ENCODE data around the gene XIRP2. TPM values are rescaled to one million over a fixed set of nuclear protein-coding genes. Genes with fewer than 3 reads are reported as not detected.

XIRP2 gene
- total RNA-seq, 4 donors from 2014 or later, result 0.13 TPM; not detected in 3

DNA sequence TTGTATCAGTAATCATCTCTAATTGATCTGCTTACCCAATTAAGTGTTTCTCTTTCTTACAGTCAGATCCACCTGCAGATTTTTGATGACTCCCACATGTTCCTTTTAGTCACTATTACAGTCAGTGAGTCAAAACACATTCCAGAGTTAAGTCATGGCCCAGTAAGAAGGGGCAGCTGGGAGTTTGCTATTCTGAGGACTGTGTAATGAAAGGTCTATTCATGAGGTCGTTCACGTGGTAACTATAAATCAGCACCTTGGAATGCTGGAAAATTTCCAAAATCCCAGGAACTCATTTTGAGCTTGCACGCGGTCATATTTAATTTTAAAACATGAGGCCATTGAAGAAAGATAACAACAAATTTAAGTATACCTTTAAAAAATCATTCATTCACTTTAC is 252.5 kb downstream of the XIRP2 start:
- no peaks in the 10 kb centered on the region for H3K27me3 ChIP-seq
- H3K36me3 ChIP-seq, result no peaks in the 10 kb centered on the region
- H3K27ac ChIP-seq, result no peak overlapping the region
- 36 to 40% methylated on average over 4 of the region's 4 CpGs for WGBS, 2 donors
- TF ChIP-seq, protein P1, sequence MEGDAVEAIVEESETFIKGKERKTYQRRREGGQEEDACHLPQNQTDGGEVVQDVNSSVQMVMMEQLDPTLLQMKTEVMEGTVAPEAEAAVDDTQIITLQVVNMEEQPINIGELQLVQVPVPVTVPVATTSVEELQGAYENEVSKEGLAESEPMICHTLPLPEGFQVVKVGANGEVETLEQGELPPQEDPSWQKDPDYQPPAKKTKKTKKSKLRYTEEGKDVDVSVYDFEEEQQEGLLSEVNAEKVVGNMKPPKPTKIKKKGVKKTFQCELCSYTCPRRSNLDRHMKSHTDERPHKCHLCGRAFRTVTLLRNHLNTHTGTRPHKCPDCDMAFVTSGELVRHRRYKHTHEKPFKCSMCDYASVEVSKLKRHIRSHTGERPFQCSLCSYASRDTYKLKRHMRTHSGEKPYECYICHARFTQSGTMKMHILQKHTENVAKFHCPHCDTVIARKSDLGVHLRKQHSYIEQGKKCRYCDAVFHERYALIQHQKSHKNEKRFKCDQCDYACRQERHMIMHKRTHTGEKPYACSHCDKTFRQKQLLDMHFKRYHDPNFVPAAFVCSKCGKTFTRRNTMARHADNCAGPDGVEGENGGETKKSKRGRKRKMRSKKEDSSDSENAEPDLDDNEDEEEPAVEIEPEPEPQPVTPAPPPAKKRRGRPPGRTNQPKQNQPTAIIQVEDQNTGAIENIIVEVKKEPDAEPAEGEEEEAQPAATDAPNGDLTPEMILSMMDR (IDR thresholded peaks at IDR 0.05), result no peak
- TF ChIP-seq POLR2A (IDR thresholded peaks at IDR 0.05), result no peak
- no peak for DNase-seq
- no peaks in the 10 kb centered on the region for H3K9me3 ChIP-seq
- H3K4me3 ChIP-seq (replicated peaks in 1 of 3), result no peak overlapping the region
- intact Hi-C loops (cut with DNase I), result no loop called here
- no peaks in the 10 kb centered on the region for H3K4me1 ChIP-seq

DNA sequence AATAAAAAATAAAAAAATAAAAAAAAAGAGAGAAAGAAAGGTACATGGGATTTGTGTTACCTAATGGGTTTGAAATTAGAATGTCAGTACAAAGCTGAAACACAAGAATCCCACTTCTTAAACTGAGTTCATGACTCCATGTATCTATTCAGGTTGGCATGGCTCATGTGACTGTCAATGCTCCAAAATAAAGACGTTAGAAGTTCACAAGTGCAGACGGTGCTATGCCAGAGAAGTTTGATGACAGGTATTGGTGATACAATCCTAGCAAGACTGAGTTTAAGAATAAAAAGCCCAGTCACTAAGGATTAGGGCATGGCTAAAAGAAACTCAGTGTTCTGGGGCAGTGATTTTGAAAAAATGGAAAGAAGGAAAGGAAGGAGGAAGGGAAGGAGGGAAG is 254.3 kb downstream of the XIRP2 start:
- no peaks in the 10 kb centered on the region for H3K27me3 ChIP-seq
- intact Hi-C loops (cut with DNase I), result no loop called here
- no peak for TF ChIP-seq POLR2A (IDR thresholded peaks at IDR 0.05)
- TF ChIP-seq, protein P1 (IDR thresholded peaks at IDR 0.05), result no peak
- no peak overlapping the region for H3K4me3 ChIP-seq (replicated peaks in 1 of 3)
- DNase-seq, result no peak
- H3K4me1 ChIP-seq, result no peaks in the 10 kb centered on the region
- no peaks in the 10 kb centered on the region for H3K36me3 ChIP-seq
- 78 to 82% methylated on average over 2 of the region's 2 CpGs for WGBS, 2 donors
- no peak overlapping the region for H3K27ac ChIP-seq
- no peaks in the 10 kb centered on the region for H3K9me3 ChIP-seq

DNA sequence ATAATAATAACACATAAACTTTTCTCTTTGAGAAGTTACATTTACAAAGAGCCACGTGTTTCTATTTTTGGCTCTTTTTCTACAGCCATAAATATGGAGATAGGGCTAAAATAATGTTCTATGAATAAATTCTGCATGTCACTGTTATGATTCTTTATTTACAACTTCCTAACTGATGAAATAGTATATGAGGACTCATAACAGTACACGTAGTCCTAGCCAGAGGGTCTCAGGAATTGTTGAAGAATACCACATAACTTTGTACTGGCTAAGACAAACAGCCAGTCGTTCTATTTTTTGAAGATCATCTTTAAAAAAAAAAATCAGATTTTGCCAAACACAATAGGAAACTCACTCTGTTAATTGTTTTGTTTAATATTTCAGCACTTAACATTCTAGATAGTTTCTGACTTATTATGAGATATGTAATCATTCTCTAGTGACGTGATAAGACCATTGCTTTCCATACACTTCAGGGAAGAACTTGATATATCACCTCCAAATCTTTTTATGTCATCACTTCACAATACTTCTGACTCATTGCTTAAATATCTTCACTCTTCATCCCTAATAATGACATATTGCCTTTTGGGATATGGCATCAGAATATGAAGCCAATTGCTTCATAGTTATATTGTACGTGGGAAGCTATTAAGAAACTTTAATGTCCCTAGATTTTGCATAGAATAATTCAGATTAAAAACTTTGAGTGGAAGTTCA is 256.1 kb downstream of the XIRP2 start:
- Histone ChIP-seq H3K27me3 (no peaks in the 10 kb centered on the region), H3K36me3 (no peaks in the 10 kb centered on the region), H3K4me1 (no peaks in the 10 kb centered on the region), H3K27ac (no peak overlapping the region), H3K9me3 (no peaks in the 10 kb centered on the region), H3K4me3 (replicated peaks in 1 of 3) (no peak overlapping the region)
- TF ChIP-seq, protein P1 (IDR thresholded peaks at IDR 0.05), result no peak
- TF ChIP-seq POLR2A (IDR thresholded peaks at IDR 0.05), result no peak
- DNase-seq, result no peak
- intact Hi-C loops (cut with DNase I), result no loop called here
- WGBS, 2 donors, result 53 to 74% methylated on average over 5 of the region's 5 CpGs

DNA sequence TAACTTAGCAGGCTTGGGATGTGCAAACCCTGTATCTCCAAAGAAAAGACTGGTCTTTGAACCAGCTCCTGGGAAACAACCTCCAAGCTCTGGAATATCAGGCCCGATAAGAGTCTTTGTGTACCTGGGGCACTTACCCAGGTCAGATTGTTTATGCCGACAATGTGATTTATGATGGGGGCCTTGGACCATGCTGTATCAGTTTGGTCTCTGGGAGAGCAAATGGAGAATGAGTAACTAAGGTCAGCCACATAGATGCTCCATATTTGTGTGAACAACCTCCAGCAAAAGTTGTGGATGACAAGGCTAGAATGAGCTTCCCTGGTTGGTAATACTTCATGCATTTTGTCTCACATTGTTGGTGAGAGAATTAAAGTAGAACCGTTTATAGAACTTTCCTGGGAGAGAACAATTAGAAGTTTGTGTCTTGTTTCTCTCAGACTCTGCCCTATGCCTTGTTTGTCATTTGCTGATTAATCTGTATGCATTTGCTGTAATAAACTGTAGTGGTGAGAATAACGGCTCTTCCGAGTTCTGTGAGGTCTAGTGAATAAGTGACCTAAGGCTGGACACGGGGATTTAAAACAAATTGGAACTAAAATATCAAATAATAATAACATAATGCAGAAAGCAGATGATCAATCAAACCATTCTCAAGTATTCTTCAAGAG is 259.1 kb downstream of the XIRP2 start:
- no peaks in the 10 kb centered on the region for H3K4me1 ChIP-seq
- H3K4me3 ChIP-seq (replicated peaks in 1 of 3), result no peak overlapping the region
- H3K27me3 ChIP-seq, result no peaks in the 10 kb centered on the region
- intact Hi-C loops (cut with DNase I), result no loop called here
- H3K27ac ChIP-seq, result no peak overlapping the region
- TF ChIP-seq POLR2A (IDR thresholded peaks at IDR 0.05), result no peak
- TF ChIP-seq, protein P1 (IDR thresholded peaks at IDR 0.05), result no peak
- no peak for DNase-seq
- no peaks in the 10 kb centered on the region for H3K36me3 ChIP-seq
- WGBS, 2 donors, result 77 to 83% methylated on average over 6 of the region's 6 CpGs
- no peaks in the 10 kb centered on the region for H3K9me3 ChIP-seq

DNA sequence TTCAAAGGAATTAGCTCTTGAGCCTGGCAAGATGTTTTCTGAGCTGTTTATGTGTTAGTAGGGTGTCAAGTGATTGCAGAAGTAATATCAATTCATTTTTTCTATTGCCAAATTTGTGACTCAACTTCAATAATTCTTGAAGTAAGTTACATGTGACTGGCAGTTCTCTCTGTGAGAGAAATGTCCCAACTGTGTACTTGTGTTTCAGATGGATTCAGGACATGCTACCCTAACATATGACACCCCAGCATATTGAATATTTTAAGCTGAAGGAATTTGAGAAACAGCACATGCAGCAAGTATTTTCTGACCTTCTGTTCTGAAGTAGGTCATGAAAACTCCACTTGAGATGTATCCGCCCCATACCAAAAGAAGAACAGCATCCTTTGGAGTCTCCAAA is 263.6 kb downstream of the XIRP2 start:
- intact Hi-C loops (cut with DNase I), result no loop called here
- Histone ChIP-seq H3K27ac (no peak overlapping the region), H3K27me3 (no peaks in the 10 kb centered on the region), H3K36me3 (no peaks in the 10 kb centered on the region), H3K4me3 (replicated peaks in 1 of 3) (no peak overlapping the region), H3K9me3 (no peaks in the 10 kb centered on the region), H3K4me1 (no peaks in the 10 kb centered on the region)
- TF ChIP-seq, protein P1 (IDR thresholded peaks at IDR 0.05), result no peak
- no peak for TF ChIP-seq POLR2A (IDR thresholded peaks at IDR 0.05)
- WGBS, 2 donors, result 77 to 88% methylated on average over 1 of the region's 1 CpG
- no peak for DNase-seq
